Thymus (tissue), 11 donors: ENCODE data around the gene ABCA1. TPM values are rescaled to one million over a fixed set of nuclear protein-coding genes. Genes with fewer than 3 reads are reported as not detected.

Source experiments
- DNase-seq, 9 donors: peaks; one replicate each; pipeline ENCODE4 v3.0.0-alpha.2; 2013; ENCODE audit warnings: low spot score in 9 of 9, low read depth in 6 of 9, missing footprints in 1 of 9
- H3K27ac ChIP-seq, 2 donors: one replicate each; pipeline ENCODE4 v1.5.1; 2013; ENCODE audit warnings: control low read depth in 1 of 2, low read depth in 1 of 2, low read length in 1 of 2, mild to moderate bottlenecking in 1 of 2, moderate library complexity in 1 of 2
- H3K27me3 ChIP-seq, 2 donors: one replicate each; pipeline ENCODE4 v1.5.1; 2013; ENCODE audit warnings: low read length in 1 of 2; ENCODE audit not compliant: control insufficient read depth in 2 of 2, insufficient read depth in 1 of 2
- H3K36me3 ChIP-seq, 2 donors: one replicate each; pipeline ENCODE4 v1.5.1; 2013; ENCODE audit warnings: low read length in 1 of 2, mild to moderate bottlenecking in 1 of 2, moderate library complexity in 1 of 2; ENCODE audit not compliant: control insufficient read depth in 2 of 2, insufficient read depth in 2 of 2
- H3K4me1 ChIP-seq, 2 donors: one replicate each; pipeline ENCODE4 v1.5.1; 2013; ENCODE audit warnings: low read length in 2 of 2; ENCODE audit not compliant: control insufficient read depth in 2 of 2, insufficient read depth in 2 of 2
- H3K4me3 ChIP-seq, 2 donors: one replicate each; pipeline ENCODE4 v1.5.1; 2013; ENCODE audit warnings: low read length in 2 of 2, control low read depth in 1 of 2, mild to moderate bottlenecking in 1 of 2
- H3K9me3 ChIP-seq, 2 donors: one replicate each; pipeline ENCODE4 v1.5.1; 2013; ENCODE audit warnings: low read length in 1 of 2, mild to moderate bottlenecking in 1 of 2; ENCODE audit not compliant: control insufficient read depth in 2 of 2, insufficient read depth in 1 of 2
- WGBS: extraction: QIAGEN DNeasy Blood & Tissue Kit; methylation state at CpG from one replicate; pipeline ENCODE4 v1.1.7; 2013; 5-methylcytosine and 5-hydroxymethylcytosine counted together
- polyA plus RNA-seq: library from polyadenylated mRNA; stranded (reverse); fragments of 200-250 nt; gene quantifications from one replicate; pipeline ENCODE4 v1.2.3, GENCODE V29; 2013
- total RNA-seq: library from RNA; stranded (reverse); fragments of 120-200 nt; gene quantifications from one replicate; pipeline ENCODE4 v1.2.4, GENCODE V29; 2013
- donor health status: healthy.

The ABCA1 gene
- total and polyA plus RNA-seq, 2 donors: 14.6 to 25.9 TPM

DNA sequence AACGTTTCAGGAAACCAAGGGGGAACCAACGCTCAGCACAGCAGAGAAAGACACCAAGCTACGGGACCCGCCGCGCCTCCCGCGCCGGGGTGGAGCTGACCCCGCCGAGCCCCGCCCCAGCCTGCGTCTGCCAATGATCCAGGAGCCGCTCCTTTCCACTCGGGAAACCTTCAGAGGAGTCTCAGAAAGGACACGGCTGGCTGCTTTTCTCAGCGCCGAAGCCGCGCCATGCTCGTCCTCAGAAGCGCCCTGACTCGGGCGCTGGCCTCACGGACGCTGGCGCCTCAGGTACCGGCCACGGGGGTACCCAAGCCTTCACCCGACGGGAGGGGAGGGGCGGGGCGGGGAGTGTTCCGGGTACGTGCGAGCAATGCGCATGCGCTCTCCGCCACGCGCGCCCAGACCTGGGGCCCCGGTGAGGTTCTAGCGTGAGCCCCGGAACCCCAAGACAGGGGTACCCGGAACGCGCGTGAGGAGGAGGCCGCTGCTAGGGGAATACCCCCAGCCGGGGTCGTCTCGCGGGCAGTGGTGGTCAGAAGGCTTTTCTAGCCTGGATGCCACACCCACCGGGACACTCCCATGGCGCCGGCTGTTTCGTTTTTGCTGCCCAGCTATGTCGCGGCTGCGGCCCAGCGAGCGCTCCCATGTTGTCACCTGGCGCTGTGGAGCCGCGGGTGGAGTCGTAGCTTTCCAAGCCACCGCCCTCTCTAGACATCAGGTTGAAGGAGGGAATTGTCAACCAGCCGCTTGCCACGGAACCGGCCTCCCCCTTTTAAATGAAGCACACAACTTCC, 180.2 kb downstream of the ABCA1 start, which contains the start of gene NIPSNAP3A:
TSS of gene NIPSNAP3A (plus strand) at position 119 of the 794 bp plus-strand sequence. CDS start at position 229, 110 bp downstream.
- WGBS: under 1% methylated on average over 71 of the region's 71 CpGs
- H3K27ac ChIP-seq: peak within 1 kb of the TSS; percentile 92 to 96

DNA sequence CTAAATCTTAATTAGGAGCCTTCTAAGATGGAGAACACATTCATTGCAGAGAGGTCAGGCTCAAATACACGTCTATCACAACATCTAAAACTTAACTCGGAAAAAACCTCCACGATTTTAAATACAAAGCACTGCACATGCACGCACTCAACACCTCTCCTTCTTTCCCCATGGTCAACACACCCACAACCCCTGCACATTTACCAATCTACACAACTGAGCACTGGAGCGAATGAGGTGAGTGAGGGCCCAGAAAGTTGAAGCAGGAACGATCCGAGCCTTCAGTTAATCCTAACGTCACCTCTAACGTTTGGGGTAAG, 180.8 kb downstream of the ABCA1 start:
- no peaks in the 10 kb centered on the region for H3K9me3 ChIP-seq
- peak overlapping the region; percentile 75 to 85 for H3K4me3 ChIP-seq
- no peaks in the 10 kb centered on the region for H3K36me3 ChIP-seq
- no peaks in the 10 kb centered on the region for H3K27me3 ChIP-seq
- peak in 2 of 9 donors; percentile 7 to 20 for DNase-seq
- 1% methylated on average over 9 of the region's 9 CpGs for WGBS
- peak overlapping the region; percentile 92 to 96 for H3K27ac ChIP-seq
- peaks cover 7 to 14% of the 10 kb centered on the region in 2 donors for H3K4me1 ChIP-seq

More for the DNA sequence above, 180.2 kb downstream of the ABCA1 start, which contains the start of gene NIPSNAP3A:
- H3K4me1 ChIP-seq: peaks cover 7 to 14% of the 10 kb centered on the region in 2 donors
- H3K4me3 ChIP-seq: peak within 1 kb of the TSS; percentile 75 to 85
- no peaks in the 10 kb centered on the region for H3K27me3 ChIP-seq
- peaks cover 0 to 3% of the 10 kb centered on the region in 2 donors for H3K36me3 ChIP-seq
- no peaks in the 10 kb centered on the region for H3K9me3 ChIP-seq
- peak; percentile 72 to 95 (median 86) for DNase-seq

DNA sequence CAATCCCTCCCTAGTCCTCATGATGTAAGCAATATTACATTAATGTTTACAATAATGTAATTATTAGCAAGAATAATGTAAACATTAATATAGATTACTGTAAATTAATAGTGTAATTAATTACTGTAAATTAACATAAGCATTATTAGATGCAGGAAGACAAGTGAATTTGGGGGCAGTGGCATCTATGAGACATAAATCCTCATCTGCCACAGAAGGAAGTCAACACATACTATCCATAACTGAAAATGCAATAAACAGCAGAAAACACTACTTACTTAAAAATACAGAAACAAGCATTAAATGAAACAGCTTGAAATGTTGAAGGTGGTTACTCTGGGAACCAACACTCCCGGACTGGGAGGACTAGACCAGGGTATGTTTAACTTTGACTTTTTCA, 181.2 kb downstream of the ABCA1 start:
- no peaks in the 10 kb centered on the region for H3K36me3 ChIP-seq
- peaks cover 7 to 14% of the 10 kb centered on the region in 2 donors for H3K4me1 ChIP-seq
- H3K4me3 ChIP-seq: peak overlapping the region; percentile 75 to 85
- peak overlapping the region; percentile 92 to 96 for H3K27ac ChIP-seq
- H3K9me3 ChIP-seq: no peaks in the 10 kb centered on the region
- no peaks in the 10 kb centered on the region for H3K27me3 ChIP-seq
- WGBS: 3% methylated on average over 1 of the region's 1 CpG
- DNase-seq: peak in 2 of 9 donors; percentile 13 to 23

DNA sequence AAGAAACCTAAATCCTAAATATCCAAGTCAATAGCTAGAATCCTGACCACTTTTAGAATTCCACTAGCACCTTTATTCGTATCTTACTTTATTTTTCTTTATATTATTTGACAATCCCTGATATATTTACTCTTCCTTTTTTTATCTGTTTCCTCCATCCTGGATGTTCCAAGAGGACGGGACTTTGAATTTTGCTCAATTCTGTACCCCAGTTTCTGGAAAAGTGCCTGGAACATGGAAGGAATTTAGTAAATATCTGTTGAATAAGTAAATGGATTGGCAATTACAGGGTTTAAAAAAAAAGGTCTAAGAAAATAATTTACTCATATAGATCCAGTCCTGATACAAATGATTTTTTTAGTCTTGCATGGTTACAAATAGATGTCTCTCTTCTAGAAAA, 181.7 kb downstream of the ABCA1 start:
- H3K4me1 ChIP-seq: peaks cover 7 to 14% of the 10 kb centered on the region in 2 donors
- WGBS: 96% methylated on average over 2 of the region's 2 CpGs
- no peak overlapping the region for H3K4me3 ChIP-seq
- no peaks in the 10 kb centered on the region for H3K9me3 ChIP-seq
- H3K27ac ChIP-seq: no peak overlapping the region
- no peaks in the 10 kb centered on the region for H3K27me3 ChIP-seq
- H3K36me3 ChIP-seq: no peaks in the 10 kb centered on the region
- DNase-seq: no peak

DNA sequence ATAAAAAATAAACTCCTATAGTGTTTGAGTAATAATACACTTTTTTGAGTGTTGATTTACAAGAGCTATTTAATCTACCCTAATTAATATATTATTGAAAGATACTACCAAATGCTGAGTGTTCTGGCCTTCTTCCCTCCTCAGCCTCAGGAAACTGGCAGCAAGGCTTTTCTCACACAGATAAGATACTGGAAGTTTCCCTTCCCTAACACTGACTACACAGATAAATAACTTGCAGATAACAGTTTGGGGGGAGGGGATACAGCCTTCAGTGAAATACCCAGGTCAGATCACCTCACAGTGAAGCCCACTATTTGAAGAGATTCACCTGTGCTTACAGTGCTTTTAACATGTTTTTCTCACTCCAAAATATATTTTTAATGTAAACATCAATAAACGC, 182.1 kb downstream of the ABCA1 start:
- Histone ChIP-seq H3K27ac (no peak overlapping the region), H3K4me1 (peaks cover 7 to 14% of the 10 kb centered on the region in 2 donors), H3K36me3 (no peaks in the 10 kb centered on the region), H3K9me3 (no peaks in the 10 kb centered on the region), H3K27me3 (no peaks in the 10 kb centered on the region), H3K4me3 (no peak overlapping the region)
- WGBS: 93% methylated on average over 1 of the region's 1 CpG
- DNase-seq: no peak

DNA sequence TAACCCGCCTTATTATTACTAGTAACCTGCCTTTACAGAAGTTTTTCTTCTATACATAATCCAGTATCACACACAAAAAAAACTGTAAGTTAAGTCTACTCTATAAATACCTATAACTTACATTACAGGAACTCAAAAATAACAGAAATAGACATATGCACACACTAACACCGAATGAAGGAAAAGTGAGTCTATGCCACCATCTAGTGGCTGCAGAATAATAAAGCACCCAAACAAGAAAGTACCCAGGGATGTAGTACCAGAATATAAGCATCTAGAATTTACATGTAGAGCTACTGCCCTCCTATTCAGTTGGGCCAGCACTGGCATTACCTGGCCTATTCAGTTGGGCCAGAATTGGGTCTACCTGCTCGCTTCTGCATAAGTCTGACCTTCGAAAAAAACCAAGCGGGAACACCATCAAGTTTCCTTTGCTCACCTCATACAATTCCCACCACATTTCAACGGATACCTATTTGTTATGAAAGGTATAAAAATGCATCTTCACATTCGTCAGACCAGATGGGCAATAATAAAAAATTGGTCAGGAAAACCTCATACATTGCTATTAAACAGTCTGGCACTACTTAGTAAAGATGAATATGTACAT, 184.5 kb downstream of the ABCA1 start:
- 59% methylated on average over 7 of the region's 7 CpGs for WGBS
- Histone ChIP-seq H3K27me3 (no peaks in the 10 kb centered on the region), H3K27ac (no peak overlapping the region), H3K36me3 (no peaks in the 10 kb centered on the region), H3K9me3 (no peaks in the 10 kb centered on the region), H3K4me3 (no peak overlapping the region), H3K4me1 (peaks cover 3 to 9% of the 10 kb centered on the region in 2 donors)
- peak; percentile 32 to 85 (median 67) for DNase-seq

DNA sequence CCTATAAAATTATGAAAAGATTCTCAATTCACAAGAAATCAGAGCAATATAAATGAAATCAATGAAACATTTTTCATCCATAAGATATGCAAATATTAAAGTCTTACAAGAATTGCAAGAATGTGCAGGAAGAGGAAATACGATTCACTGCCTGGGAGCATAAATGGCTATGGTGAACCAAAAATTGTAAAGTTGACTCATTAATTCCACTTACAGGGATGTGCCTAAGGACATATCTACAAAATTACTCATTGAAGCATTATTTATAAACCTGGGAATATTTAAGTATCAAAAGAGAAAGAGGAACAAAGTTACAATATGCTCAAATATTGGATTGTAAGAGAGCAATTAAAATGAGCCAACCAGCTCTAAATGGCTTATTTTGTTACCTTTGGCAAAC, 187.3 kb downstream of the ABCA1 start:
- no peak for DNase-seq
- H3K27ac ChIP-seq: no peak overlapping the region
- no peaks in the 10 kb centered on the region for H3K4me1 ChIP-seq
- H3K9me3 ChIP-seq: no peaks in the 10 kb centered on the region
- no peak overlapping the region for H3K4me3 ChIP-seq
- 83% methylated on average over 1 of the region's 1 CpG for WGBS
- H3K27me3 ChIP-seq: no peaks in the 10 kb centered on the region
- no peaks in the 10 kb centered on the region for H3K36me3 ChIP-seq

DNA sequence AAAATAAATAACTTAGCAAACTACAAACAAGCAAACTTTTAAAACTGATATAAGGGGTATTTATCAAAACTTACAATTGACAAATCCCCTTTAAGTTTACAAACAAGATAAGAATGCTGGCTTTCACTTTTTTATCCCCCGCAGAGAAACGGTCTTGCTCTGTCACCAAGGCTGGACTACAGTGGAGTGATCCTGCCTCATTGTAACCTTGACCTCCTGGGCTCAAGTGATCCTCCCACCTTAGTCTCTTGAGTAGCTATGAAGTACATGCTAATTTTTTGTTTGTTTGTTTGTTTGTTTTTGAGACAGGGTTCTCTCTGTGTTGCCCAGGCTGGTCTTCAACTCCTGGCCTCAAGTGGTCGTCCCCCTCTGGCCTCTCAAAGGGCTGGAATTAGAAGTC, 189.5 kb downstream of the ABCA1 start:
- no peak for DNase-seq
- Histone ChIP-seq H3K4me1 (no peaks in the 10 kb centered on the region), H3K9me3 (no peaks in the 10 kb centered on the region), H3K36me3 (no peaks in the 10 kb centered on the region), H3K4me3 (no peak overlapping the region), H3K27me3 (no peaks in the 10 kb centered on the region), H3K27ac (no peak overlapping the region)
- WGBS: 97% methylated on average over 3 of the region's 3 CpGs
